GM23338 (cell line): ENCODE data around the gene INO80E. TPM values are rescaled to one million over a fixed set of nuclear protein-coding genes. Genes with fewer than 3 reads are reported as not detected.
A peak's percentile ranks its signal among the peaks of the same experiment; 100 is the strongest.

ENCODE experiments used
- ATAC-seq: fragments of 200-7000 bp; cut with Tn5 transposase; 3 replicates; pipeline ENCODE4 v1.9.1; 2020
- DNase-seq: peaks from one replicate; pipeline ENCODE4 v3.0.0-alpha.2; 2015; ENCODE audit warnings: low spot score
- H2AFZ ChIP-seq: fragments of 200-600 bp; sonication (generic); 2 replicates; pipeline ENCODE4 v1.8.0; 2016; ENCODE audit warnings: antibody characterized with exemption, mild to moderate bottlenecking, moderate library complexity
- H3F3A ChIP-seq: fragments of 200-600 bp; sonication (generic); replicated peaks from 2 replicates; pipeline ENCODE4 v1.8.0; 2017; ENCODE audit warnings: antibody characterized with exemption, mixed run types, low read depth
- H3K27ac ChIP-seq: fragments of 200-600 bp; sonication (generic); 2 replicates; pipeline ENCODE4 v1.6.1; 2016; ENCODE audit warnings: low read depth
- H3K27me3 ChIP-seq: fragments of 200-600 bp; sonication (generic); 2 replicates; pipeline ENCODE4 v1.8.0; 2016; ENCODE audit warnings: mild to moderate bottlenecking, mixed run types, moderate library complexity; ENCODE audit not compliant: insufficient read depth
- H3K36me3 ChIP-seq: fragments of 200-600 bp; sonication (generic); 2 replicates; pipeline ENCODE4 v1.8.0; 2016; ENCODE audit warnings: mild to moderate bottlenecking; ENCODE audit not compliant: insufficient read depth
- H3K4me1 ChIP-seq: fragments of 200-600 bp; sonication (generic); 2 replicates; pipeline ENCODE4 v1.8.0; 2016; ENCODE audit warnings: mild to moderate bottlenecking, moderate library complexity; ENCODE audit not compliant: insufficient read depth
- H3K4me2 ChIP-seq: fragments of 200-600 bp; sonication (generic); 2 replicates; pipeline ENCODE4 v1.7.1; 2017; ENCODE audit warnings: mixed run types
- H3K4me3 ChIP-seq: fragments of 200-600 bp; sonication (generic); 2 replicates; pipeline ENCODE4 v1.6.1; 2016; ENCODE audit warnings: mixed run types
- H3K79me2 ChIP-seq: fragments of 200-600 bp; sonication (generic); replicated peaks from 2 replicates; pipeline ENCODE4 v1.8.0; 2017; ENCODE audit warnings: mild to moderate bottlenecking; ENCODE audit not compliant: insufficient read depth
- H3K9me2 ChIP-seq: fragments of 200-600 bp; sonication (generic); 2 replicates; pipeline ENCODE4 v1.8.0; 2017; ENCODE audit not compliant: insufficient read depth
- H4K20me1 ChIP-seq: fragments of 200-600 bp; sonication (generic); replicated peaks from 2 replicates; pipeline ENCODE4 v1.8.0; 2017; ENCODE audit warnings: mild to moderate bottlenecking; ENCODE audit not compliant: insufficient read depth
- H3K27ac Mint-ChIP-seq: 2 replicates; pipeline ENCODE4 v1.8.0; 2020; ENCODE audit warnings: inconsistent platforms, mild to moderate bottlenecking, moderate library complexity, mixed read lengths
- H3K27me3 Mint-ChIP-seq: 3 replicates; pipeline ENCODE4 v1.8.0; 2022; ENCODE audit warnings: low read depth, mild to moderate bottlenecking, moderate library complexity, mixed read lengths, inconsistent platforms; ENCODE audit not compliant: insufficient read depth, poor library complexity
- H3K36me3 Mint-ChIP-seq: 3 replicates; pipeline ENCODE4 v1.8.0; 2021; ENCODE audit warnings: low read depth, mild to moderate bottlenecking, inconsistent platforms, moderate library complexity, mixed read lengths
- H3K4me1 Mint-ChIP-seq: 3 replicates; pipeline ENCODE4 v1.8.0; 2020; ENCODE audit warnings: mild to moderate bottlenecking, inconsistent platforms, mixed read lengths
- H3K4me3 Mint-ChIP-seq: 3 replicates; pipeline ENCODE4 v1.8.0; 2021; ENCODE audit warnings: moderate library complexity, mild to moderate bottlenecking, inconsistent platforms, mixed read lengths
- H3K9me3 Mint-ChIP-seq: 3 replicates; pipeline ENCODE4 v1.8.0; 2020; ENCODE audit warnings: moderate library complexity, mild to moderate bottlenecking, inconsistent platforms, mixed read lengths
- CREB1 ChIP-seq: fragments of 250-450 bp; sonication (Bioruptor Pico); IDR thresholded peaks from 2 replicates; pipeline ENCODE4 v1.5.0; 2020; ENCODE audit warnings: low read depth, mild to moderate bottlenecking, moderate library complexity
- EZH2 ChIP-seq: fragments of 200-600 bp; sonication (generic); IDR thresholded peaks from one replicate; pipeline ENCODE4 v1.8.0; 2017; ENCODE audit warnings: antibody characterized with exemption, mild to moderate bottlenecking, low read depth; ENCODE audit not compliant: unreplicated experiment
- EZH2phosphoT487 ChIP-seq: fragments of 200-600 bp; sonication (generic); IDR thresholded peaks from one replicate; pipeline ENCODE4 v1.8.1; 2018; ENCODE audit warnings: antibody characterized with exemption; ENCODE audit not compliant: unreplicated experiment
- JUNB ChIP-seq: IDR thresholded peaks from one replicate; pipeline ENCODE4 v1.6.1; 2016; ENCODE audit warnings: antibody characterized with exemption; ENCODE audit not compliant: unreplicated experiment
- NANOG ChIP-seq: IDR thresholded peaks from 2 replicates; pipeline ENCODE4 v1.6.1; 2016; ENCODE audit warnings: antibody characterized with exemption, borderline replicate concordance
- POLR2AphosphoS5 ChIP-seq: IDR thresholded peaks from 2 replicates; pipeline ENCODE4 v1.6.1; 2016; ENCODE audit warnings: antibody characterized with exemption, low read depth
- STAT1 ChIP-seq: IDR thresholded peaks from one replicate; pipeline ENCODE4 v1.6.1; 2016; ENCODE audit warnings: antibody characterized with exemption; ENCODE audit not compliant: unreplicated experiment
- ZNF114 ChIP-seq: fragments of 250-450 bp; sonication (Bioruptor Pico); IDR thresholded peaks from 2 replicates; pipeline ENCODE4 v1.5.0; 2020; ENCODE audit warnings: mild to moderate bottlenecking, moderate library complexity
- ZNF331 ChIP-seq: fragments of 250-450 bp; sonication (Bioruptor Pico); IDR thresholded peaks from 2 replicates; pipeline ENCODE4 v1.5.0; 2020; ENCODE audit warnings: low read depth, mild to moderate bottlenecking, moderate library complexity
- polyA plus RNA-seq: library from polyadenylated mRNA; unstranded; fragments of >200 nt; fragmentation: Nextera tagmentation; extraction: Ambion mirVana; gene quantifications from 2 replicates; pipeline ENCODE4 v1.2.1, GENCODE V29; 2016
- total RNA-seq: library from RNA; depleted of rRNA; stranded (reverse); fragments of >200 nt; shearing (Covaris generic); gene quantifications from 2 replicates; pipeline ENCODE4 v1.2.3, GENCODE V29; 2014
- TF ChIP-seq, protein P1 (sequence below): fragments of 250-450 bp; sonication (Bioruptor Pico); IDR thresholded peaks from 2 replicates; pipeline ENCODE4 v1.5.0; 2020; ENCODE audit warnings: mild to moderate bottlenecking, moderate library complexity
- TF ChIP-seq, protein P2 (sequence below): IDR thresholded peaks from one replicate; pipeline ENCODE4 v1.6.1; 2018; ENCODE audit warnings: antibody characterized with exemption; ENCODE audit not compliant: unreplicated experiment
- TF ChIP-seq, protein P3 (sequence below), 2 experiments: fragments of 200-600 bp in 1 of 2; sonication (generic) in 1 of 2; conservative IDR thresholded peaks; 2 replicates each; pipeline versions ENCODE4 v1.5.1 to v1.6.1; 2016 to 2017; ENCODE audit warnings: antibody characterized with exemption in 2 of 2, low read depth in 2 of 2, mild to moderate bottlenecking in 2 of 2, moderate library complexity in 1 of 2
- TF ChIP-seq, protein P4 (sequence below): IDR thresholded peaks from 2 replicates; pipeline ENCODE4 v1.6.1; 2016; ENCODE audit warnings: antibody characterized with exemption

INO80E gene
- total and polyA plus RNA-seq, 2 experiments from 2014 or later = 66.0 to 71.0 TPM

DNA sequence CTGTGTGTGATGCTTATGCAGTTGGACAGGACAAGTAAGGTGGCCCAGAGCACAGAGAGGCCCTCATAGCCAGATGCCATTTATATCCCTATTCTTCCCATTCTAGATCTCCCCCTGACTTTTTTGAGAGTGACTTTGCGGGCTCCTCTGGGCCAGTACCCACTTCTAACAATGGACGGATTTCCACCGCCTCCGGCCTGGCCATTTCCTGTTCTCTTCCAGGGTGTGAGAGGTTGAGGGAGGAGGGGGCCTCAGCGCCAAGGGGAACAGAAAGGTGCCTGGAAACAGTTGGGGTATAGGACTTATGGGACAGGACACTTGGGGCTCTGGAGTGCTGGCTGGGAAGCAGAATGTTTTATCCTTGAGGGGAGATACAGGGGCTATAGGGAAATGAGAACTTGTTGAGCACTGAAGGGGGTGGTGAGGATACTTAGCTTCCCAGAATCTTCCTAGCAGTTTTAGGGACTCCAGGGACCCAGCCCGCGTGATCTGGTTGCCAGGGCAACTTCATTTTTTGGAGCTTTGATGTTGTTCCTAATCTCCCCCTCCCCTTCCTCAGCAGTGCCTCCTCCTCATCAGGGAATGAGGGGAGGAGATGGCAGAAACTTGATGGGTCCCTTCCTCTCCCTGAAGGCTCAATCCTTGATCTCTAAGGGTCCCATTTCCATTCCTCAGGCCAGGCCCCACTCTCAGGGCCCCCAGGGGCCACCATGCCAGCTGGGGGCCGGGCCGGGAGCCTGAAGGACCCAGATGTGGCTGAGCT, 18.8 kb upstream of the INO80E start:
- Mint-ChIP-seq H3K36me3 (peaks cover 32% of the 10 kb centered on the region), H3K4me3 (no peak overlapping the region), H3K9me3 (peaks cover 12% of the 10 kb centered on the region), H3K4me1 (peaks cover 29% of the 10 kb centered on the region), H3K27me3 (peaks cover 14% of the 10 kb centered on the region), H3K27ac (peak overlapping the region; percentile 76; the same call in 1 of the 2 replicates)
- Histone ChIP-seq H3F3A (peaks cover 21% of the 10 kb centered on the region; the same call in 1 of the 2 replicates), H4K20me1 (peaks cover 17% of the 10 kb centered on the region), H3K27me3 (peaks cover 8% of the 10 kb centered on the region), H3K9me2 (peaks cover 4% of the 10 kb centered on the region; the same call in 1 of the 2 replicates), H3K36me3 (peaks cover 24% of the 10 kb centered on the region), H3K4me3 (0 out of 2 replicates have a peak overlapping the region, but pooled peaks have one; percentile 98), H3K4me1 (peaks cover 27% of the 10 kb centered on the region), H2AFZ (no peak overlapping the region), H3K79me2 (peaks cover 37% of the 10 kb centered on the region), H3K4me2 (peak overlapping the region; percentile 100), H3K27ac (no peak overlapping the region)
- TF ChIP-seq CREB1 (CRISPR knock-in tag) (no peak), ZNF114 (no peak), EZH2phosphoT487 (no peak), EZH2 (no peak), ZNF331 (CRISPR knock-in tag) (no peak), NANOG (no peak), POLR2AphosphoS5 (no peak), STAT1 (no peak), JUNB (no peak)
- TF ChIP-seq, protein P1, sequence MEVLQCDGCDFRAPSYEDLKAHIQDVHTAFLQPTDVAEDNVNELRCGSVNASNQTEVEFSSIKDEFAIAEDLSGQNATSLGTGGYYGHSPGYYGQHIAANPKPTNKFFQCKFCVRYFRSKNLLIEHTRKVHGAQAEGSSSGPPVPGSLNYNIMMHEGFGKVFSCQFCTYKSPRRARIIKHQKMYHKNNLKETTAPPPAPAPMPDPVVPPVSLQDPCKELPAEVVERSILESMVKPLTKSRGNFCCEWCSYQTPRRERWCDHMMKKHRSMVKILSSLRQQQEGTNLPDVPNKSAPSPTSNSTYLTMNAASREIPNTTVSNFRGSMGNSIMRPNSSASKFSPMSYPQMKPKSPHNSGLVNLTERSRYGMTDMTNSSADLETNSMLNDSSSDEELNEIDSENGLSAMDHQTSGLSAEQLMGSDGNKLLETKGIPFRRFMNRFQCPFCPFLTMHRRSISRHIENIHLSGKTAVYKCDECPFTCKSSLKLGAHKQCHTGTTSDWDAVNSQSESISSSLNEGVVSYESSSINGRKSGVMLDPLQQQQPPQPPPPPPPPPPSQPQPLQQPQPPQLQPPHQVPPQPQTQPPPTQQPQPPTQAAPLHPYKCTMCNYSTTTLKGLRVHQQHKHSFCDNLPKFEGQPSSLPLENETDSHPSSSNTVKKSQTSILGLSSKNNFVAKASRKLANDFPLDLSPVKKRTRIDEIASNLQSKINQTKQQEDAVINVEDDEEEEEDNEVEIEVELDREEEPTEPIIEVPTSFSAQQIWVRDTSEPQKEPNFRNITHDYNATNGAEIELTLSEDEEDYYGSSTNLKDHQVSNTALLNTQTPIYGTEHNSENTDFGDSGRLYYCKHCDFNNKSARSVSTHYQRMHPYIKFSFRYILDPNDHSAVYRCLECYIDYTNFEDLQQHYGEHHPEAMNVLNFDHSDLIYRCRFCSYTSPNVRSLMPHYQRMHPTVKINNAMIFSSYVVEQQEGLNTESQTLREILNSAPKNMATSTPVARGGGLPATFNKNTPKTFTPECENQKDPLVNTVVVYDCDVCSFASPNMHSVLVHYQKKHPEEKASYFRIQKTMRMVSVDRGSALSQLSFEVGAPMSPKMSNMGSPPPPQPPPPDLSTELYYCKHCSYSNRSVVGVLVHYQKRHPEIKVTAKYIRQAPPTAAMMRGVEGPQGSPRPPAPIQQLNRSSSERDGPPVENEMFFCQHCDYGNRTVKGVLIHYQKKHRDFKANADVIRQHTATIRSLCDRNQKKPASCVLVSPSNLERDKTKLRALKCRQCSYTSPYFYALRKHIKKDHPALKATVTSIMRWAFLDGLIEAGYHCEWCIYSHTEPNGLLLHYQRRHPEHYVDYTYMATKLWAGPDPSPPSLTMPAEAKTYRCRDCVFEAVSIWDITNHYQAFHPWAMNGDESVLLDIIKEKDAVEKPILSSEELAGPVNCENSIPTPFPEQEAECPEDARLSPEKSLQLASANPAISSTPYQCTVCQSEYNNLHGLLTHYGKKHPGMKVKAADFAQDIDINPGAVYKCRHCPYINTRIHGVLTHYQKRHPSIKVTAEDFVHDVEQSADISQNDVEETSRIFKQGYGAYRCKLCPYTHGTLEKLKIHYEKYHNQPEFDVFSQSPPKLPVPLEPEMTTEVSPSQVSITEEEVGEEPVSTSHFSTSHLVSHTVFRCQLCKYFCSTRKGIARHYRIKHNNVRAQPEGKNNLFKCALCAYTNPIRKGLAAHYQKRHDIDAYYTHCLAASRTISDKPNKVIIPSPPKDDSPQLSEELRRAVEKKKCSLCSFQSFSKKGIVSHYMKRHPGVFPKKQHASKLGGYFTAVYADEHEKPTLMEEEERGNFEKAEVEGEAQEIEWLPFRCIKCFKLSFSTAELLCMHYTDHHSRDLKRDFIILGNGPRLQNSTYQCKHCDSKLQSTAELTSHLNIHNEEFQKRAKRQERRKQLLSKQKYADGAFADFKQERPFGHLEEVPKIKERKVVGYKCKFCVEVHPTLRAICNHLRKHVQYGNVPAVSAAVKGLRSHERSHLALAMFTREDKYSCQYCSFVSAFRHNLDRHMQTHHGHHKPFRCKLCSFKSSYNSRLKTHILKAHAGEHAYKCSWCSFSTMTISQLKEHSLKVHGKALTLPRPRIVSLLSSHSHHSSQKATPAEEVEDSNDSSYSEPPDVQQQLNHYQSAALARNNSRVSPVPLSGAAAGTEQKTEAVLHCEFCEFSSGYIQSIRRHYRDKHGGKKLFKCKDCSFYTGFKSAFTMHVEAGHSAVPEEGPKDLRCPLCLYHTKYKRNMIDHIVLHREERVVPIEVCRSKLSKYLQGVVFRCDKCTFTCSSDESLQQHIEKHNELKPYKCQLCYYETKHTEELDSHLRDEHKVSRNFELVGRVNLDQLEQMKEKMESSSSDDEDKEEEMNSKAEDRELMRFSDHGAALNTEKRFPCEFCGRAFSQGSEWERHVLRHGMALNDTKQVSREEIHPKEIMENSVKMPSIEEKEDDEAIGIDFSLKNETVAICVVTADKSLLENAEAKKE (CRISPR knock-in tag) = no peak
- TF ChIP-seq, protein P2, sequence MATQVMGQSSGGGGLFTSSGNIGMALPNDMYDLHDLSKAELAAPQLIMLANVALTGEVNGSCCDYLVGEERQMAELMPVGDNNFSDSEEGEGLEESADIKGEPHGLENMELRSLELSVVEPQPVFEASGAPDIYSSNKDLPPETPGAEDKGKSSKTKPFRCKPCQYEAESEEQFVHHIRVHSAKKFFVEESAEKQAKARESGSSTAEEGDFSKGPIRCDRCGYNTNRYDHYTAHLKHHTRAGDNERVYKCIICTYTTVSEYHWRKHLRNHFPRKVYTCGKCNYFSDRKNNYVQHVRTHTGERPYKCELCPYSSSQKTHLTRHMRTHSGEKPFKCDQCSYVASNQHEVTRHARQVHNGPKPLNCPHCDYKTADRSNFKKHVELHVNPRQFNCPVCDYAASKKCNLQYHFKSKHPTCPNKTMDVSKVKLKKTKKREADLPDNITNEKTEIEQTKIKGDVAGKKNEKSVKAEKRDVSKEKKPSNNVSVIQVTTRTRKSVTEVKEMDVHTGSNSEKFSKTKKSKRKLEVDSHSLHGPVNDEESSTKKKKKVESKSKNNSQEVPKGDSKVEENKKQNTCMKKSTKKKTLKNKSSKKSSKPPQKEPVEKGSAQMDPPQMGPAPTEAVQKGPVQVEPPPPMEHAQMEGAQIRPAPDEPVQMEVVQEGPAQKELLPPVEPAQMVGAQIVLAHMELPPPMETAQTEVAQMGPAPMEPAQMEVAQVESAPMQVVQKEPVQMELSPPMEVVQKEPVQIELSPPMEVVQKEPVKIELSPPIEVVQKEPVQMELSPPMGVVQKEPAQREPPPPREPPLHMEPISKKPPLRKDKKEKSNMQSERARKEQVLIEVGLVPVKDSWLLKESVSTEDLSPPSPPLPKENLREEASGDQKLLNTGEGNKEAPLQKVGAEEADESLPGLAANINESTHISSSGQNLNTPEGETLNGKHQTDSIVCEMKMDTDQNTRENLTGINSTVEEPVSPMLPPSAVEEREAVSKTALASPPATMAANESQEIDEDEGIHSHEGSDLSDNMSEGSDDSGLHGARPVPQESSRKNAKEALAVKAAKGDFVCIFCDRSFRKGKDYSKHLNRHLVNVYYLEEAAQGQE = no peak
- TF ChIP-seq, protein P3, sequence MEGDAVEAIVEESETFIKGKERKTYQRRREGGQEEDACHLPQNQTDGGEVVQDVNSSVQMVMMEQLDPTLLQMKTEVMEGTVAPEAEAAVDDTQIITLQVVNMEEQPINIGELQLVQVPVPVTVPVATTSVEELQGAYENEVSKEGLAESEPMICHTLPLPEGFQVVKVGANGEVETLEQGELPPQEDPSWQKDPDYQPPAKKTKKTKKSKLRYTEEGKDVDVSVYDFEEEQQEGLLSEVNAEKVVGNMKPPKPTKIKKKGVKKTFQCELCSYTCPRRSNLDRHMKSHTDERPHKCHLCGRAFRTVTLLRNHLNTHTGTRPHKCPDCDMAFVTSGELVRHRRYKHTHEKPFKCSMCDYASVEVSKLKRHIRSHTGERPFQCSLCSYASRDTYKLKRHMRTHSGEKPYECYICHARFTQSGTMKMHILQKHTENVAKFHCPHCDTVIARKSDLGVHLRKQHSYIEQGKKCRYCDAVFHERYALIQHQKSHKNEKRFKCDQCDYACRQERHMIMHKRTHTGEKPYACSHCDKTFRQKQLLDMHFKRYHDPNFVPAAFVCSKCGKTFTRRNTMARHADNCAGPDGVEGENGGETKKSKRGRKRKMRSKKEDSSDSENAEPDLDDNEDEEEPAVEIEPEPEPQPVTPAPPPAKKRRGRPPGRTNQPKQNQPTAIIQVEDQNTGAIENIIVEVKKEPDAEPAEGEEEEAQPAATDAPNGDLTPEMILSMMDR (conservative IDR thresholded peaks at IDR 0.05; ENCODE audit: low read depth in 2 of 2) = no peak
- TF ChIP-seq, protein P4, sequence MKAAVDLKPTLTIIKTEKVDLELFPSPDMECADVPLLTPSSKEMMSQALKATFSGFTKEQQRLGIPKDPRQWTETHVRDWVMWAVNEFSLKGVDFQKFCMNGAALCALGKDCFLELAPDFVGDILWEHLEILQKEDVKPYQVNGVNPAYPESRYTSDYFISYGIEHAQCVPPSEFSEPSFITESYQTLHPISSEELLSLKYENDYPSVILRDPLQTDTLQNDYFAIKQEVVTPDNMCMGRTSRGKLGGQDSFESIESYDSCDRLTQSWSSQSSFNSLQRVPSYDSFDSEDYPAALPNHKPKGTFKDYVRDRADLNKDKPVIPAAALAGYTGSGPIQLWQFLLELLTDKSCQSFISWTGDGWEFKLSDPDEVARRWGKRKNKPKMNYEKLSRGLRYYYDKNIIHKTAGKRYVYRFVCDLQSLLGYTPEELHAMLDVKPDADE = no peak
- ATAC-seq = no peak
- DNase-seq = no peak
